Measurements from ENCODE around the gene MUC5AC.
"Not testable (repeated sequence)": the region's sequence is repeated elsewhere in the genome, so short reads cannot be mapped to it uniquely, and the experiment has no call there.

MUC5AC gene

GRCh38 chr11:1239596-1240205 is 81.9 kb downstream of the MUC5AC start:
- no peak for DNase-seq

GRCh38 chr11:1240771-1241170 is 83.0 kb downstream of the MUC5AC start:
- no peak for DNase-seq

GRCh38 chr11:1241706-1242105 is 84.0 kb downstream of the MUC5AC start:
- no peak for DNase-seq

DNA sequence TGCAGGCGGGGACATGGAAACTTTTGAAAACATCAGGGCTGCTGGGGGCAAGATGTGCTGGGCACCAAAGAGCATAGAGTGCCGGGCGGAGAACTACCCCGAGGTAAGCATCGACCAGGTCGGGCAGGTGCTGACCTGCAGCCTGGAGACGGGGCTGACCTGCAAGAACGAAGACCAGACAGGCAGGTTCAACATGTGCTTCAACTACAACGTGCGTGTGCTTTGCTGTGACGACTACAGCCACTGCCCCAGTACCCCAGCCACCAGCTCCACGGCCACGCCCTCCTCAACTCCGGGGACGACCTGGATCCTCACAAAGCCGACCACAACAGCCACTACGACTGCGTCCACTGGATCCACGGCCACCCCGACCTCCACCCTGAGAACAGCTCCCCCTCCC is 84.5 kb downstream of the MUC5AC start:
- no peak for DNase-seq

DNA sequence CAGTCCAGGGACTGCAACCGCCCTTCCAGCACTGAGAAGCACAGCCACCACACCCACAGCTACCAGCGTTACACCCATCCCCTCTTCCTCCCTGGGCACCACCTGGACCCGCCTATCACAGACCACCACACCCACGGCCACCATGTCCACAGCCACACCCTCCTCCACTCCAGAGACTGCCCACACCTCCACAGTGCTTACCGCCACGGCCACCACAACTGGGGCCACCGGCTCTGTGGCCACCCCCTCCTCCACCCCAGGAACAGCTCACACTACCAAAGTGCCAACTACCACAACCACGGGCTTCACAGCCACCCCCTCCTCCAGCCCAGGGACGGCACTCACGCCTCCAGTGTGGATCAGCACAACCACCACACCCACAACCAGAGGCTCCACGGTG is 85.0 kb downstream of the MUC5AC start:
- DNase-seq, result not testable (repeated sequence)

- DNase-seq, result not testable (repeated sequence)
These were observed 85.8 kb downstream of the MUC5AC start for GRCh38 chr11:1243521-1243920.

- DNase-seq, result not testable (repeated sequence)
These were observed 86.8 kb downstream of the MUC5AC start for GRCh38 chr11:1244557-1244956.

DNA sequence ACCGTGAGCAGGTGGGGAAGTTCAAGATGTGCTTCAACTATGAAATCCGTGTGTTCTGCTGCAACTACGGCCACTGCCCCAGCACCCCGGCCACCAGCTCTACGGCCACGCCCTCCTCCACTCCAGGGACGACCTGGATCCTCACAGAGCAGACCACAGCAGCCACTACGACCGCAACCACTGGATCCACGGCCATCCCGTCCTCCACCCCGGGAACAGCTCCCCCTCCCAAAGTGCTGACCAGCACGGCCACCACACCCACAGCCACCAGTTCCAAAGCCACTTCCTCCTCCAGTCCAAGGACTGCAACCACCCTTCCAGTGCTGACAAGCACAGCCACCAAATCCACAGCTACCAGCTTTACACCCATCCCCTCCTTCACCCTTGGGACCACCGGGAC is 88.0 kb downstream of the MUC5AC start:
- not testable (repeated sequence) for DNase-seq

DNA sequence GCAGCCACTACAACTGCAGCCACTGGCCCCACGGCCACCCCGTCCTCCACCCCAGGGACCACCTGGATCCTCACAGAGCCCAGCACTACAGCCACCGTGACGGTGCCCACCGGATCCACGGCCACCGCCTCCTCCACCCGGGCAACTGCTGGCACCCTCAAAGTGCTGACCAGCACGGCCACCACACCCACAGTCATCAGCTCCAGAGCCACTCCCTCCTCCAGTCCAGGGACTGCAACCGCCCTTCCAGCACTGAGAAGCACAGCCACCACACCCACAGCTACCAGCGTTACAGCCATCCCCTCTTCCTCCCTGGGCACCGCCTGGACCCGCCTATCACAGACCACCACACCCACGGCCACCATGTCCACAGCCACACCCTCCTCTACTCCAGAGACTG is 88.5 kb downstream of the MUC5AC start:
- DNase-seq, result not testable (repeated sequence)

- not testable (repeated sequence) for DNase-seq
These were observed 89.3 kb downstream of the MUC5AC start for GRCh38 chr11:1247026-1247425.

DNA sequence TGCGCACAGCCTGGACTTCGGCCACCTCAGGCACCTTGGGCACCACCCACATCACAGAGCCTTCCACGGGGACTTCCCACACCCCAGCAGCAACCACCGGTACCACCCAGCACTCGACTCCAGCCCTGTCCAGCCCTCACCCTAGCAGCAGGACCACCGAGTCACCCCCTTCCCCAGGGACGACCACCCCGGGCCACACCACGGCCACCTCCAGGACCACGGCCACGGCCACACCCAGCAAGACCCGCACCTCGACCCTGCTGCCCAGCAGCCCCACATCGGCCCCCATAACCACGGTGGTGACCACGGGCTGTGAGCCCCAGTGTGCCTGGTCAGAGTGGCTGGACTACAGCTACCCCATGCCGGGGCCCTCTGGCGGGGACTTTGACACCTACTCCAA is 91.2 kb downstream of the MUC5AC start:
- not testable (repeated sequence) for DNase-seq

DNA sequence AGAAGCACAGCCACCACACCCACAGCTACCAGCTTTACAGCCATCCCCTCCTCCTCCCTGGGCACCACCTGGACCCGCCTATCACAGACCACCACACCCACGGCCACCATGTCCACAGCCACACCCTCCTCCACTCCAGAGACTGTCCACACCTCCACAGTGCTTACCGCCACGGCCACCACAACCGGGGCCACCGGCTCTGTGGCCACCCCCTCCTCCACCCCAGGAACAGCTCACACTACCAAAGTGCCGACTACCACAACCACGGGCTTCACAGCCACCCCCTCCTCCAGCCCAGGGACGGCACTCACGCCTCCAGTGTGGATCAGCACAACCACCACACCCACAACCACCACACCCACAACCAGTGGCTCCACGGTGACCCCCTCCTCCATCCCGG is 92.7 kb downstream of the MUC5AC start:
- not testable (repeated sequence) for DNase-seq
